Left lung (tissue), 10 donors: ENCODE data around the gene ABCA1. TPM values are rescaled to one million over a fixed set of nuclear protein-coding genes. Genes with fewer than 3 reads are reported as not detected.
A peak's percentile ranks its signal among the peaks of the same experiment; 100 is the strongest.

Experiments used
- ATAC-seq: fragments of 200-7000 bp; cut with Tn5 transposase; one replicate; pipeline ENCODE4 v1.9.1; 2020; ENCODE audit warnings: moderate library complexity
- DNase-seq, 4 donors: peaks; one replicate each; pipeline ENCODE4 v3.0.0-alpha.2; 2013 to 2020
- H3K27ac ChIP-seq, 2 donors: fragments of 200-600 bp; sonication (generic) in 1 of 2; one replicate each; pipeline versions ENCODE4 v1.5.0 to v1.8.0; 2020 to 2021
- H3K27me3 ChIP-seq, 2 donors: fragments of 200-600 bp; sonication (generic) in 1 of 2; one replicate each; pipeline versions ENCODE4 v1.5.0 to v1.8.0; 2020 to 2021
- H3K36me3 ChIP-seq, 2 donors: fragments of 200-600 bp; sonication (generic) in 1 of 2; one replicate each; pipeline versions ENCODE4 v1.5.0 to v1.8.0; 2020 to 2021
- H3K4me1 ChIP-seq, 2 donors: fragments of 200-600 bp; one replicate each; pipeline ENCODE4 v1.8.0; 2021
- H3K4me3 ChIP-seq, 2 donors: fragments of 200-600 bp; sonication (generic) in 1 of 2; one replicate each; pipeline versions ENCODE4 v1.5.0 to v1.8.0; 2020 to 2021; ENCODE audit warnings: mild to moderate bottlenecking in 1 of 2
- H3K9me3 ChIP-seq, 2 donors: fragments of 200-600 bp; sonication (generic) in 1 of 2; one replicate each; pipeline versions ENCODE4 v1.5.0 to v1.8.0; 2020 to 2021
- intact Hi-C, 2 donors: fragments of 100-400 bp; cut with DNase I; formaldehyde crosslinking; loops; one replicate each; pipeline versions ENCODE4 v1.11.2 to v1.14.2; 2022
- polyA plus RNA-seq, 6 donors: library from polyadenylated mRNA; unstranded; fragments of 120-200 nt; gene quantifications; one replicate each; pipeline ENCODE4 v1.2.1, GENCODE V29; 2013; ENCODE audit not compliant: insufficient read length in 6 of 6
- total RNA-seq, 2 donors: library from RNA; stranded (reverse); fragmentation: NEBNext Ultra II Directional; extraction: Animal tissue kit (Norgen Biotek cat#: 25700); gene quantifications; one replicate each; pipeline ENCODE4 v1.2.1, GENCODE V29; 2021
- TF ChIP-seq, protein P1 (sequence below), 2 donors: fragments of 200-600 bp; sonication (generic) in 1 of 2; IDR thresholded peaks; one replicate each; pipeline versions ENCODE4 v1.5.0 to v1.8.0; 2021; ENCODE audit warnings: antibody characterized with exemption in 2 of 2
- donor health status: DM: no; HTN: yes; CAD: no.
- donor health status: DM: no; HTN: no; CAD: no.

ABCA1 gene
- total and polyA plus RNA-seq, 8 donors = 12.8 to 53.0 (median 18.2) TPM

DNA sequence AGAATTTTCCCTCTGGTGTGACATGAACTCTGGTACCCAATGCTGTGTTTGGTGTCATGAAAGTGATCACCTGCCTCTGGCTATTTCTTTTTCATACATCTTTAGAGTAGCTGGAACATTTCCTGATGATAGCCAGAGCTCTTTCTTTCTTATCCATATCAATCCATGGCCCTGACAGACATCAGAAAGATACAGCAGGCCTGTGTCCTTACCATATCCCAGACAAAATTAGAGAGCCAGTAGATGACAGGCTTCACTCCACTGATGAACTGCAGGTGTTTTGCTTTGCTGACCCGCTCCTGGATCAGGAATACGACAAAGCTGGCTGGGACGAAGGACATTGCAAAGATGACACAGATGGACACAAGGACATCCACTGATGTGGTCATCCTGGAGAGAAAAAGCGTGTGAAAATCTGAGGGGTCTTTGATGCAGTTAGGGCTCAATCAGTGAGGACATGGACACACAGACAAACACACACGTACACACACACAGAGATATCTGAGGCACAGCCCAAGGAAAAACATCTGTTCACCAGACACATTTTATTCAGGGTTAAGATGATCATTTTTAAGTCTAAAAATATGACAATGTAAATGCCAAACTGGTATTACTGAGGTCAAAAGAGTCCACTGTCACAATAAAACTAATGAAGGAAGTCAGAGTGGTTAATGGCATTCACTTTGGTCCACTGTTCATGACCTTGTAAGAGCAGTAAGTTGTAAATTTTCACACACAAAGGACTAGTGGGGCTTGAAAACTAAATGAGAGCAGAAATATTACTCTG, 129.6 kb downstream of the ABCA1 start:
- intact Hi-C loops = no loop called here
- Histone ChIP-seq H3K9me3 (no peaks in the 10 kb centered on the region), H3K27me3 (no peaks in the 10 kb centered on the region), H3K4me1 (peaks cover 0 to 16% of the 10 kb centered on the region in 2 donors), H3K27ac (no peak overlapping the region), H3K36me3 (peaks cover 0 to 97% of the 10 kb centered on the region in 2 donors), H3K4me3 (no peak overlapping the region)
- ATAC-seq (no peak), DNase-seq (no peak)
- TF ChIP-seq, protein P1, sequence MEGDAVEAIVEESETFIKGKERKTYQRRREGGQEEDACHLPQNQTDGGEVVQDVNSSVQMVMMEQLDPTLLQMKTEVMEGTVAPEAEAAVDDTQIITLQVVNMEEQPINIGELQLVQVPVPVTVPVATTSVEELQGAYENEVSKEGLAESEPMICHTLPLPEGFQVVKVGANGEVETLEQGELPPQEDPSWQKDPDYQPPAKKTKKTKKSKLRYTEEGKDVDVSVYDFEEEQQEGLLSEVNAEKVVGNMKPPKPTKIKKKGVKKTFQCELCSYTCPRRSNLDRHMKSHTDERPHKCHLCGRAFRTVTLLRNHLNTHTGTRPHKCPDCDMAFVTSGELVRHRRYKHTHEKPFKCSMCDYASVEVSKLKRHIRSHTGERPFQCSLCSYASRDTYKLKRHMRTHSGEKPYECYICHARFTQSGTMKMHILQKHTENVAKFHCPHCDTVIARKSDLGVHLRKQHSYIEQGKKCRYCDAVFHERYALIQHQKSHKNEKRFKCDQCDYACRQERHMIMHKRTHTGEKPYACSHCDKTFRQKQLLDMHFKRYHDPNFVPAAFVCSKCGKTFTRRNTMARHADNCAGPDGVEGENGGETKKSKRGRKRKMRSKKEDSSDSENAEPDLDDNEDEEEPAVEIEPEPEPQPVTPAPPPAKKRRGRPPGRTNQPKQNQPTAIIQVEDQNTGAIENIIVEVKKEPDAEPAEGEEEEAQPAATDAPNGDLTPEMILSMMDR (IDR thresholded peaks at IDR 0.05) = no peak

DNA sequence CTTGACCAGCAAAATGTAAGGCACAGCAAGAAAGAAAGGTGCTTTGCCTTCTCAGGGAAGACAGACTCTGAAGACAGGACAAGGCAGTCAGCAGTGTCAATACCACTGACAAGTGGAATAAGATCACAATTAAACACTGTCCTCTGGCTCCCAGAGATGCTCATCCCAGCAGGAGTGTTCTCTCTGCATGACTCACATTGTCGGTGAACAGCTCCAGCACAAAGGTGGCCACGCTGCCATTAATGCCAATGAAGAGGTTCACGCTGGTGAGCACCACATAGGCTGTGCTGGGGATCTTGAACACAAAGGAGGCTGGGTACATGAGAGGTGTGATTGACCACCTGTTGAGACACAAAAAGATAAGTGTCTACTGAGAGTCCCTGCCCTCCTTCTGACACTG, 132.1 kb downstream of the ABCA1 start:
- H3K27ac ChIP-seq = no peak overlapping the region

DNA sequence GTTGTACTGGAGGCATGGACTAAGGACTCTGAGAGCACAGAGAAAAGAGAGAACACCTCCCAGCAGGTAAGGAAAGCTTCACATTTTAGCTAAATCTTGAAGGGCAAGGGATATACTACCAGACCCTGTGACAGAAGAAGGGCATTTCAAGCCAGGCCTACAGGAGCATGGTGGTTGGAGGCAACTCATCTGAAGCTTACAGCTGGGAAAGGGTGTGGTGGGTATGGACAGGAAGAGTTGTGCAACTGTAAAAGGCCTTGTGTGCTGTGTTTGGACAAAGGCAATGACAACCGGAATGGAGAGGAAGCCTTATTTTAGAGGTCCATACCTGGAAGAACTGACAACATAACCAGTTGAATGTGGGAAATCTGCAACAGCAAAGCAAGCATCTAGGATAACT, 132.9 kb downstream of the ABCA1 start:
- peaks cover 7 to 97% of the 10 kb centered on the region in 2 donors for H3K36me3 ChIP-seq
- no peak overlapping the region for H3K4me3 ChIP-seq
- ATAC-seq (peak; percentile 56), DNase-seq (no peak)
- intact Hi-C loops = no loop called here
- TF ChIP-seq, protein P1 (IDR thresholded peaks at IDR 0.05) = no peak
- peak overlapping the region in 1 of 2 donors; percentile 26 for H3K27ac ChIP-seq
- H3K9me3 ChIP-seq = no peaks in the 10 kb centered on the region
- H3K27me3 ChIP-seq = no peaks in the 10 kb centered on the region
- peaks cover 0 to 16% of the 10 kb centered on the region in 2 donors for H3K4me1 ChIP-seq

More for the DNA sequence above, 132.1 kb downstream of the ABCA1 start:
- ATAC-seq (no peak), DNase-seq (no peak)
- Histone ChIP-seq H3K4me1 (peaks cover 0 to 16% of the 10 kb centered on the region in 2 donors), H3K36me3 (peaks cover 3 to 97% of the 10 kb centered on the region in 2 donors), H3K27me3 (no peaks in the 10 kb centered on the region), H3K4me3 (no peak overlapping the region), H3K9me3 (no peaks in the 10 kb centered on the region)
- TF ChIP-seq, protein P1 (IDR thresholded peaks at IDR 0.05) = no peak
- intact Hi-C loops = no loop called here

DNA sequence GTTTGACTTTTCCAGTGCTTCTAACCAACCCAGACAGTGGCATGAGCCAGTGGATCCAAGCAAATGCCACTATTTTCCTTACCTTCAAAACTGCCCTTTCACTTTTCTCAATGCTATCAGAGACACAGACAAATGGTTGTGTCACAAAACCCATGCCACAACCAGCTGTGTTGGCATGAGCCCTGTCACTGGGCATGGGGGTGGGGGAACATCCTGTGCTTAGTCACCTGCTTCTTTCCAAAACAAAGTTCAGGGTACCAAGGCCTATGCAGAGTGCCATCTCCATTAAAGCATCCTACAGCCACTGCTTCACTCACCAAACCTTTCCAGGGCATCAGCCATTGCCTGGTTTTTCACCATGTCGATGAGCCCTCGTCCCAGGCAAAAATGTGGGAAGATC, 133.9 kb downstream of the ABCA1 start:
- intact Hi-C loops = no loop called here
- TF ChIP-seq, protein P1 (IDR thresholded peaks at IDR 0.05) = no peak
- H3K27me3 ChIP-seq = no peaks in the 10 kb centered on the region
- peaks cover 13 to 99% of the 10 kb centered on the region in 2 donors for H3K36me3 ChIP-seq
- H3K4me1 ChIP-seq = peaks cover 0 to 16% of the 10 kb centered on the region in 2 donors
- H3K4me3 ChIP-seq = no peak overlapping the region
- H3K9me3 ChIP-seq = no peaks in the 10 kb centered on the region
- ATAC-seq (no peak), DNase-seq (no peak)
- no peak overlapping the region for H3K27ac ChIP-seq

DNA sequence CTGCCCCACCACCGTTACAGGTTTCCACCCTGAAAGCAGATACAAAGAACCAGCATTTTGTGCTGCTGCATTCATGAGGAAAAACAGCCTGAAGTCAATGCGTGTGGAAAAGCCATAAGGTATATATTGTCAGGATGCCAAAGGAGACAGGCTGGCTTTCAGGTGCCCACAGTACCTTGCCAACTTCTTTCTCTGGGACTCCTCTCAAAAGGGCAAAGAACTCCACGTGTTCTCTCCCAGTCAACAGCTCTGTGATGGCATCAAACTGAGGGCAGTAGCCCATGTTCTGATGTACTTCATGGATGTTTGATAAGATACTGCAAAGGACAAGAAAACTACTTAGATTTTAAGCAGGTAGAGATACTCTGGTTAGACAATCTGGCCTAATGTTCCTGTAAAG, 139.7 kb downstream of the ABCA1 start:
- ATAC-seq (no peak), DNase-seq (no peak)
- no peaks in the 10 kb centered on the region for H3K9me3 ChIP-seq
- TF ChIP-seq, protein P1 (IDR thresholded peaks at IDR 0.05) = no peak
- H3K36me3 ChIP-seq = peaks cover 16 to 100% of the 10 kb centered on the region in 2 donors
- H3K27ac ChIP-seq = no peak overlapping the region
- no peaks in the 10 kb centered on the region for H3K4me1 ChIP-seq
- H3K4me3 ChIP-seq = no peak overlapping the region
- intact Hi-C loops = no loop called here
- H3K27me3 ChIP-seq = no peaks in the 10 kb centered on the region
